Stimulated activated CD4-positive, alpha-beta T cell treated with anti-CD3 and anti-CD28 coated beads, Interleukin-4, amount 100 ng/mL, for 1 hour (primary cell): ENCODE data around the gene PAX2.
"Not testable (repeated sequence)": the region's sequence is repeated elsewhere in the genome, so short reads cannot be mapped to it uniquely, and the experiment has no call there.

Experiments used
- DNase-seq: peaks from one replicate; pipeline ENCODE4 v3.0.0-alpha.2; 2020

Gene PAX2

GRCh38 chr10:100744987-100745881 lies at the start of gene PAX2:
TSS of gene PAX2 (plus strand) at chr10:100745582. CDS start at chr10:100746261, 679 bp downstream.
- no peak for DNase-seq

GRCh38 chr10:100696477-100696901 lies 48.9 kb upstream of the PAX2 start:
- no peak for DNase-seq

GRCh38 chr10:100697070-100697469 lies 48.3 kb upstream of the PAX2 start:
- no peak for DNase-seq

GRCh38 chr10:100697631-100698030 lies 47.8 kb upstream of the PAX2 start:
- DNase-seq = no peak

- not testable (repeated sequence) for DNase-seq
These were observed 43.7 kb upstream of the PAX2 start for GRCh38 chr10:100701704-100702103.

GRCh38 chr10:100705139-100705538 lies 40.2 kb upstream of the PAX2 start:
- DNase-seq = no peak

- no peak for DNase-seq
These were observed 38.0 kb upstream of the PAX2 start for GRCh38 chr10:100707261-100707848.

GRCh38 chr10:100709146-100710082 lies 36.0 kb upstream of the PAX2 start:
- DNase-seq = no peak

GRCh38 chr10:100710151-100710871 lies 35.1 kb upstream of the PAX2 start:
- no peak for DNase-seq

GRCh38 chr10:100713049-100713858 lies 32.1 kb upstream of the PAX2 start:
- no peak for DNase-seq

GRCh38 chr10:100713859-100714565 lies 31.4 kb upstream of the PAX2 start:
- no peak for DNase-seq

GRCh38 chr10:100714566-100714950 lies 30.8 kb upstream of the PAX2 start:
- DNase-seq = no peak

- DNase-seq = no peak
These were observed 30.3 kb upstream of the PAX2 start for GRCh38 chr10:100715101-100715444.

GRCh38 chr10:100715445-100716385 lies 29.7 kb upstream of the PAX2 start:
- no peak for DNase-seq

GRCh38 chr10:100717166-100717565 lies 28.2 kb upstream of the PAX2 start:
- no peak for DNase-seq

GRCh38 chr10:100718197-100718742 lies 27.1 kb upstream of the PAX2 start:
- no peak for DNase-seq

- DNase-seq = no peak
These were observed 22.2 kb upstream of the PAX2 start for GRCh38 chr10:100723180-100723579.

- no peak for DNase-seq
These were observed 21.4 kb upstream of the PAX2 start for GRCh38 chr10:100723770-100724530.

- no peak for DNase-seq
These were observed 20.8 kb upstream of the PAX2 start for GRCh38 chr10:100724531-100725027.
